Measurements from ENCODE around the gene HYDIN.
"Not testable (repeated sequence)": the region's sequence is repeated elsewhere in the genome, so short reads cannot be mapped to it uniquely, and the experiment has no call there.

DNA sequence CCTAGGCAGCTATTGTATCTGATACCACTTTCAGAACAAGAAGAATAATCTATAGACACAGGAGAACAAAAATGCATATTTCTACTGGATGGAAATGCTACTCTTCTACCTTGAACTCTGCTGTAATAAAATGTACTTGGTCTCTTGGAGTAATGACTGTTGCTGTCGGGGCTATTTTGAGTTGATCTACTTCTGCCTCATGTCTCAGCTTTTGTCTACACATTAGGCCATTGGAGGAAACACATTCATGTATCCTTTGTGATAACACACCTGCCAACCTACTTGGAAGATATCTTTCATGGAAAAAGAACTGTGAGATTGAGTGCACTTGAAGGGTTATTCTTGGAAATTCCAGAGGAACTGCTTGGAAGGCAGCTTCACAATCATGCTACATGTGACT, 159.9 kb downstream of the HYDIN start:
- TF ChIP-seq CTCF, POLR2A (IDR thresholded peaks at IDR 0.05): not testable (repeated sequence)

All from gastroesophageal sphincter (tissue), 3 donors.